IMR-90 (cell line): ENCODE data around the gene GPR15. TPM values are rescaled to one million over a fixed set of nuclear protein-coding genes. Genes with fewer than 3 reads are reported as not detected.

Source experiments
- ATAC-seq: fragments of 200-7000 bp; cut with Tn5 transposase; 2 replicates; pipeline ENCODE4 v1.9.1; 2020; ENCODE audit warnings: low read depth, mild to moderate bottlenecking, moderate library complexity
- BruUV-seq: library from RNA; stranded (reverse); fragments of 400-500 nt; replicated peaks from 2 replicates; lab custom pipeline; 2021; lab: Mats Ljungman, UMichigan
- CTCF ChIA-PET: fragments of 300-600 bp; formaldehyde crosslinking; extraction: SDS; loops from one replicate; lab custom pipeline; 2021; ENCODE audit warnings: antibody characterized with exemption; lab: Yijun Ruan, JAX
- POLR2A ChIA-PET: fragments of 300-600 bp; sonication (Branson Sonifier 250); formaldehyde crosslinking; loops from one replicate; lab custom pipeline; 2022; ENCODE audit warnings: antibody characterized with exemption; ENCODE audit not compliant: unreplicated experiment; lab: Charles Lee
- DNase-seq: peaks from one replicate; pipeline ENCODE4 v3.0.0; 2013
- H2AFZ ChIP-seq: replicated peaks from 2 replicates; pipeline ENCODE3; 2013; ENCODE audit warnings: low read length, mild to moderate bottlenecking; ENCODE audit not compliant: poor library complexity
- H2AK5ac ChIP-seq: 2 replicates; pipeline ENCODE4 v1.6.1; 2013; ENCODE audit warnings: low read depth, low read length, inconsistent platforms
- H2AK9ac ChIP-seq: replicated peaks from 2 replicates; pipeline ENCODE3; 2013; ENCODE audit warnings: mild to moderate bottlenecking, low read depth, low read length, moderate library complexity; ENCODE audit not compliant: poor library complexity
- H2BK120ac ChIP-seq: 2 replicates; pipeline ENCODE4 v1.6.1; 2013; ENCODE audit warnings: low read depth, low read length, inconsistent platforms
- H2BK15ac ChIP-seq: 3 replicates; pipeline ENCODE4 v1.6.1; 2013; ENCODE audit warnings: low read depth, low read length, inconsistent platforms
- H2BK20ac ChIP-seq: 2 replicates; pipeline ENCODE4 v1.6.1; 2013; ENCODE audit warnings: low read depth, mild to moderate bottlenecking, inconsistent platforms, low read length, moderate library complexity
- H2BK5ac ChIP-seq: 2 replicates; pipeline ENCODE4 v1.6.1; 2013; ENCODE audit warnings: mild to moderate bottlenecking, low read depth, low read length, inconsistent platforms; ENCODE audit not compliant: poor library complexity, severe bottlenecking
- H3K14ac ChIP-seq: replicated peaks from 2 replicates; pipeline ENCODE4 v1.6.1; 2013; ENCODE audit warnings: low read depth, low read length, inconsistent platforms
- H3K18ac ChIP-seq: 2 replicates; pipeline ENCODE4 v1.6.1; 2013; ENCODE audit warnings: low read depth, low read length, control low read depth
- H3K23ac ChIP-seq: 2 replicates; pipeline ENCODE4 v1.6.1; 2013; ENCODE audit warnings: low read depth, low read length, inconsistent platforms
- H3K27ac ChIP-seq: 2 replicates; pipeline ENCODE4 v1.5.1; 2013; ENCODE audit warnings: mild to moderate bottlenecking, control low read depth, low read length; ENCODE audit not compliant: insufficient read depth
- H3K27me3 ChIP-seq: 2 replicates; pipeline ENCODE4 v1.6.1; 2013; ENCODE audit warnings: low read length; ENCODE audit not compliant: control insufficient read depth, insufficient read depth
- H3K36me3 ChIP-seq: 2 replicates; pipeline ENCODE4 v1.6.1; 2013; ENCODE audit warnings: low read length, mixed read lengths; ENCODE audit not compliant: control insufficient read depth, insufficient read depth
- H3K4ac ChIP-seq: 2 replicates; pipeline ENCODE4 v1.6.1; 2013; ENCODE audit warnings: low read depth, low read length, inconsistent platforms
- H3K4me1 ChIP-seq: 2 replicates; pipeline ENCODE4 v1.6.1; 2013; ENCODE audit warnings: low read length, mixed read lengths; ENCODE audit not compliant: control insufficient read depth, insufficient read depth
- H3K4me2 ChIP-seq: 2 replicates; pipeline ENCODE4 v1.6.1; 2013; ENCODE audit warnings: low read depth, mild to moderate bottlenecking, control low read depth, low read length, moderate library complexity
- H3K4me3 ChIP-seq: 2 replicates; pipeline ENCODE4 v1.5.1; 2013; ENCODE audit warnings: low read depth, mild to moderate bottlenecking, control low read depth, low read length, moderate library complexity; ENCODE audit not compliant: insufficient read depth
- H3K56ac ChIP-seq: 2 replicates; pipeline ENCODE4 v1.6.1; 2013; ENCODE audit warnings: low read length, inconsistent platforms; ENCODE audit not compliant: insufficient read depth; ENCODE audit errors: extremely low read depth
- H3K79me1 ChIP-seq, 2 experiments: 2 replicates each; pipeline ENCODE4 v1.6.1; 2013; ENCODE audit warnings: low read length in 2 of 2, inconsistent platforms in 1 of 2, low read depth in 1 of 2
- H3K9ac ChIP-seq: 2 replicates; pipeline ENCODE4 v1.6.1; 2013; ENCODE audit warnings: low read depth, low read length, control low read depth
- H3K9me1 ChIP-seq: 2 replicates; pipeline ENCODE4 v1.6.1; 2013; ENCODE audit warnings: low read length, inconsistent platforms; ENCODE audit not compliant: insufficient read depth
- H3K9me3 ChIP-seq: 2 replicates; pipeline ENCODE4 v1.6.1; 2013; ENCODE audit warnings: low read length; ENCODE audit not compliant: control insufficient read depth, insufficient read depth
- H4K20me1 ChIP-seq: 2 replicates; pipeline ENCODE4 v1.6.1; 2013; ENCODE audit warnings: low read length, inconsistent platforms; ENCODE audit not compliant: insufficient read depth
- H4K5ac ChIP-seq: 2 replicates; pipeline ENCODE4 v1.6.1; 2013; ENCODE audit warnings: mild to moderate bottlenecking, low read depth, low read length, control low read depth
- H4K8ac ChIP-seq, 2 experiments: 2 replicates each; pipeline ENCODE4 v1.6.1; 2013; ENCODE audit warnings: low read depth in 2 of 2, low read length in 2 of 2, control low read depth in 1 of 2, inconsistent platforms in 1 of 2
- H4K91ac ChIP-seq: 2 replicates; pipeline ENCODE4 v1.6.1; 2013; ENCODE audit warnings: low read depth, low read length, inconsistent platforms; ENCODE audit not compliant: insufficient read depth
- BHLHE40 ChIP-seq: fragments of 150-350 bp; IDR thresholded peaks from 2 replicates; pipeline ENCODE4 v1.6.1; 2016; ENCODE audit warnings: mild to moderate bottlenecking, low read depth, low read length
- CHD1 ChIP-seq: IDR thresholded peaks from 2 replicates; pipeline ENCODE4 v1.6.1; 2012; ENCODE audit warnings: low read depth, low read length, improper control_type of control experiment
- MAZ ChIP-seq: IDR thresholded peaks from 2 replicates; pipeline ENCODE4 v1.6.1; 2012; ENCODE audit warnings: low read depth, mild to moderate bottlenecking, low read length, improper control_type of control experiment, moderate library complexity, borderline replicate concordance
- NFE2L2 ChIP-seq: fragments of 150-350 bp; IDR thresholded peaks from 2 replicates; pipeline ENCODE4 v1.6.1; 2016; ENCODE audit warnings: low read depth, mild to moderate bottlenecking, low read length
- RAD21 ChIP-seq: IDR thresholded peaks from 2 replicates; pipeline ENCODE4 v1.6.1; 2012; ENCODE audit warnings: low read length, improper control_type of control experiment
- RFX5 ChIP-seq: IDR thresholded peaks from 2 replicates; pipeline ENCODE4 v1.8.0; 2012; ENCODE audit warnings: low read depth, mild to moderate bottlenecking, low read length, moderate library complexity
- SMC3 ChIP-seq: fragments of 150-350 bp; IDR thresholded peaks from 2 replicates; pipeline ENCODE4 v1.6.1; 2016; ENCODE audit warnings: low read depth, mild to moderate bottlenecking, antibody characterized with exemption, low read length, moderate library complexity
- WGBS, 2 experiments: methylation state at CpG; one replicate each; pipeline versions ENCODE4 v1.1.5 to v1.1.7; 2013; ENCODE audit warnings: missing lambda C conversion rate in 2 of 2; ENCODE audit not compliant: insufficient read length in 1 of 2; ENCODE audit errors: extremely low coverage in 2 of 2; 5-methylcytosine and 5-hydroxymethylcytosine counted together
- dilution Hi-C: fragments of 300-500 bp; cut with HindIII; formaldehyde crosslinking; loops from one replicate; pipeline ENCODE4 v1.14.3; 2018; ENCODE audit warnings: low sequenced_read_pairs; ENCODE audit not compliant: unreplicated experiment
- in situ Hi-C: fragments of 300-500 bp; cut with MboI; formaldehyde crosslinking; loops from 3 replicates; pipeline ENCODE4 v1.14.3; 2019; ENCODE audit warnings: low sequenced_read_pairs, inconsistent platforms, mixed read lengths
- intact Hi-C: fragments of 100-400 bp; cut with micrococcal nuclease; formaldehyde crosslinking; loops from 2 replicates; pipeline ENCODE4 v1.10.0; 2022
- polyA plus RNA-seq, 3 experiments: library from polyadenylated mRNA; depleted of rRNA; stranded (reverse); fragments of >200 nt; gene quantifications; 2 replicates each; pipeline ENCODE4 v1.2.3, GENCODE V29; 2012; ENCODE audit warnings: low replicate concordance in 1 of 3
- total RNA-seq: library from RNA; depleted of rRNA; stranded (reverse); fragments of >200 nt; gene quantifications from 2 replicates; pipeline ENCODE4 v1.2.3, GENCODE V29; 2012

The GPR15 gene
- total and polyA plus RNA-seq, 2 of the 4 experiments (the other 2 are of a cell fraction): not detected

DNA sequence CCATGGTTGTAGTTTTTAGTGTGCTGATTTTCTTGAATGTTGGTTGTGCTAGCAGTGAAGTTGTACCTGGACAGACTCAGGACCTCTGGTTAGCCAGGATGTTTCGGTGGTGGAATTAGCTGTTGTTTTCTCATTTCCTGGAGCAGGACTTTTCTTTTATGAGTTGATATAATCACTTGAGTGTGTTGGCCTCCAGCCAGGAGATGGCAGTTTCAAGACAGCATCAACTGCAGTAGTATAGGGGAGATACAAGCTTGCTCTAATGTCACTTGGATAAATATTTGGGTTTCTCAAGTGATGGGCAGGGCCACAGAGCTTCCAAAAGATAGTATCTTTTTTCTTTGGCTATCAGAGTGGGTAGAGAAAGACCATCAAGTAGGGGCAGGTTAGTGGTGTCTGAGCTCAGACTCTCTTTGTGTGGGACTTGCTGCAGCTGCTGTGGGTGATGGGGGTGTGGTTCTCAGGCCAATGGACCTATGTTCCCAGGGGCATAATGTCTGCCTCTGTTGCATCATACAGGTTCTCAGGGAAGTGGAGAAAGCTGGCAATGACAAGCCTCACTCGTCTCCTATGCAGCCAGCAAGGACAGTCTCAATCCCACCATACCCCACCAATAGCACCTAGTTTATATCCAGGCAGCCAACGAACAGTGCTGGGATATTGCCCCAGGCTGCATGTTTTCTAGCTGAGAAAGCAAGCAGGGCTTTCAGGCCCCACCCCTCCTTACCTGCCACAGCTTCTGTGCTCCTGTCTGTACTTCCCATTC lies 48.9 kb upstream of the GPR15 start:
- BruUV-seq: no TSS peak
- dilution Hi-C loops: no loop called here
- POLR2A ChIA-PET: no interaction called here

More for the DNA sequence above, 48.9 kb upstream of the GPR15 start:
- ATAC-seq: no peak
- no peak overlapping the region for H3K4me3 ChIP-seq
- no peak overlapping the region for H2AK9ac ChIP-seq
- no peaks in the 10 kb centered on the region for H3K27me3 ChIP-seq
- CTCF ChIA-PET: no interaction called here
- no peak overlapping the region for H3K4me2 ChIP-seq
- no peak overlapping the region for H2AK5ac ChIP-seq
- no peak overlapping the region for H2BK120ac ChIP-seq
- no peak overlapping the region for H3K18ac ChIP-seq
- no peak overlapping the region for H3K27ac ChIP-seq
- H4K91ac ChIP-seq: no peak overlapping the region
- H4K5ac ChIP-seq: no peak overlapping the region
- no peaks in the 10 kb centered on the region for H3K36me3 ChIP-seq
- WGBS, 2 experiments: 57% methylated on average over 1 of the region's 3 CpGs; no CpG with 5 or more reads in 1 of the 2 experiments
- H2BK15ac ChIP-seq: no peak overlapping the region
- H3K9me3 ChIP-seq: no peaks in the 10 kb centered on the region
- H2BK5ac ChIP-seq: no peak overlapping the region
- H2BK20ac ChIP-seq: no peak overlapping the region
- H3K9me1 ChIP-seq: no peaks in the 10 kb centered on the region
- TF ChIP-seq RFX5 (no peak), CHD1 (no peak), SMC3 (no peak), BHLHE40 (no peak), NFE2L2 (no peak), MAZ (no peak), RAD21 (no peak)
- H3K4me1 ChIP-seq: no peaks in the 10 kb centered on the region
- no peak overlapping the region for H3K14ac ChIP-seq
- H4K8ac ChIP-seq: no peak overlapping the region
- in situ Hi-C loops (no loop called here), intact Hi-C loops (no loop called here)
- no peak overlapping the region for H2AFZ ChIP-seq
- no peak overlapping the region for H3K9ac ChIP-seq
- H4K20me1 ChIP-seq: no peaks in the 10 kb centered on the region
- H3K4ac ChIP-seq: no peak overlapping the region
- DNase-seq: no peak
- no peaks in the 10 kb centered on the region for H3K79me1 ChIP-seq
- no peak overlapping the region for H3K23ac ChIP-seq
- H3K56ac ChIP-seq: no peak overlapping the region
